HepG2 (cell line): ENCODE data around the gene TAS2R60.

Experiments used
- KAT8 ChIP-seq: IDR thresholded peaks from 2 replicates; pipeline ENCODE4 v1.6.1; 2016; ENCODE audit warnings: missing genetic modification reagents, missing compliant biosample characterization
- RBM39 ChIP-seq: fragments of 200-400 bp; formaldehyde crosslinking; IDR thresholded peaks from one replicate; pipeline ENCODE4 v1.6.1; 2018; ENCODE audit warnings: antibody characterized with exemption, mild to moderate bottlenecking, low read depth, low read length; ENCODE audit not compliant: poor library complexity, severe bottlenecking
- REST ChIP-seq, 2 experiments: IDR thresholded peaks; 2 replicates each; pipeline ENCODE4 v1.6.1; 2011 to 2012; ENCODE audit warnings: low read length in 2 of 2, borderline replicate concordance in 1 of 2, low read depth in 1 of 2, mild to moderate bottlenecking in 1 of 2, moderate library complexity in 1 of 2
- STAT5B ChIP-seq: sonication (generic); formaldehyde crosslinking; IDR thresholded peaks from 2 replicates; pipeline ENCODE4 v1.4.0; 2020; ENCODE audit warnings: missing genetic modification reagents
- ZNF546 ChIP-seq: sonication (generic); formaldehyde crosslinking; conservative IDR thresholded peaks from 2 replicates; pipeline ENCODE4 v1.8.1; 2023; ENCODE audit warnings: mild to moderate bottlenecking, missing genetic modification reagents
- ZNF652 ChIP-seq: IDR thresholded peaks from 2 replicates; pipeline ENCODE4 v1.6.1; 2016; ENCODE audit warnings: low read depth, borderline replicate concordance
- TF ChIP-seq, protein P1 (sequence below): sonication (generic); formaldehyde crosslinking; IDR thresholded peaks from 2 replicates; pipeline ENCODE4 v1.5.1; 2020; ENCODE audit warnings: mild to moderate bottlenecking, missing genetic modification reagents, moderate library complexity
- TF ChIP-seq, protein P2 (sequence below): sonication (generic); formaldehyde crosslinking; IDR thresholded peaks from 2 replicates; pipeline ENCODE4 v1.5.0; 2020; ENCODE audit warnings: mild to moderate bottlenecking, missing genetic modification reagents, moderate library complexity
- TF ChIP-seq, protein P3 (sequence below): sonication (generic); formaldehyde crosslinking; IDR thresholded peaks from 2 replicates; pipeline ENCODE4 v1.5.0; 2020; ENCODE audit warnings: mild to moderate bottlenecking, missing genetic modification reagents

- TF ChIP-seq, protein P1, sequence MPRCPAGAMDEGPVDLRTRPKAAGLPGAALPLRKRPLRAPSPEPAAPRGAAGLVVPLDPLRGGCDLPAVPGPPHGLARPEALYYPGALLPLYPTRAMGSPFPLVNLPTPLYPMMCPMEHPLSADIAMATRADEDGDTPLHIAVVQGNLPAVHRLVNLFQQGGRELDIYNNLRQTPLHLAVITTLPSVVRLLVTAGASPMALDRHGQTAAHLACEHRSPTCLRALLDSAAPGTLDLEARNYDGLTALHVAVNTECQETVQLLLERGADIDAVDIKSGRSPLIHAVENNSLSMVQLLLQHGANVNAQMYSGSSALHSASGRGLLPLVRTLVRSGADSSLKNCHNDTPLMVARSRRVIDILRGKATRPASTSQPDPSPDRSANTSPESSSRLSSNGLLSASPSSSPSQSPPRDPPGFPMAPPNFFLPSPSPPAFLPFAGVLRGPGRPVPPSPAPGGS (CRISPR knock-in tag): no peak
- TF ChIP-seq, protein P2, sequence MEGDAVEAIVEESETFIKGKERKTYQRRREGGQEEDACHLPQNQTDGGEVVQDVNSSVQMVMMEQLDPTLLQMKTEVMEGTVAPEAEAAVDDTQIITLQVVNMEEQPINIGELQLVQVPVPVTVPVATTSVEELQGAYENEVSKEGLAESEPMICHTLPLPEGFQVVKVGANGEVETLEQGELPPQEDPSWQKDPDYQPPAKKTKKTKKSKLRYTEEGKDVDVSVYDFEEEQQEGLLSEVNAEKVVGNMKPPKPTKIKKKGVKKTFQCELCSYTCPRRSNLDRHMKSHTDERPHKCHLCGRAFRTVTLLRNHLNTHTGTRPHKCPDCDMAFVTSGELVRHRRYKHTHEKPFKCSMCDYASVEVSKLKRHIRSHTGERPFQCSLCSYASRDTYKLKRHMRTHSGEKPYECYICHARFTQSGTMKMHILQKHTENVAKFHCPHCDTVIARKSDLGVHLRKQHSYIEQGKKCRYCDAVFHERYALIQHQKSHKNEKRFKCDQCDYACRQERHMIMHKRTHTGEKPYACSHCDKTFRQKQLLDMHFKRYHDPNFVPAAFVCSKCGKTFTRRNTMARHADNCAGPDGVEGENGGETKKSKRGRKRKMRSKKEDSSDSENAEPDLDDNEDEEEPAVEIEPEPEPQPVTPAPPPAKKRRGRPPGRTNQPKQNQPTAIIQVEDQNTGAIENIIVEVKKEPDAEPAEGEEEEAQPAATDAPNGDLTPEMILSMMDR: peak; percentile 67
- no peak for TF ChIP-seq RBM39
- TF ChIP-seq REST (IDR thresholded peaks at IDR 0.05; ENCODE audit: borderline replicate concordance in 1 of 2, low read depth in 1 of 2, low read length in 2 of 2): no peak
- TF ChIP-seq KAT8: no peak
- TF ChIP-seq ZNF652: no peak
- TF ChIP-seq ZNF546 (CRISPR knock-in tag): no peak
- no peak for TF ChIP-seq STAT5B (CRISPR knock-in tag)
- TF ChIP-seq, protein P3, sequence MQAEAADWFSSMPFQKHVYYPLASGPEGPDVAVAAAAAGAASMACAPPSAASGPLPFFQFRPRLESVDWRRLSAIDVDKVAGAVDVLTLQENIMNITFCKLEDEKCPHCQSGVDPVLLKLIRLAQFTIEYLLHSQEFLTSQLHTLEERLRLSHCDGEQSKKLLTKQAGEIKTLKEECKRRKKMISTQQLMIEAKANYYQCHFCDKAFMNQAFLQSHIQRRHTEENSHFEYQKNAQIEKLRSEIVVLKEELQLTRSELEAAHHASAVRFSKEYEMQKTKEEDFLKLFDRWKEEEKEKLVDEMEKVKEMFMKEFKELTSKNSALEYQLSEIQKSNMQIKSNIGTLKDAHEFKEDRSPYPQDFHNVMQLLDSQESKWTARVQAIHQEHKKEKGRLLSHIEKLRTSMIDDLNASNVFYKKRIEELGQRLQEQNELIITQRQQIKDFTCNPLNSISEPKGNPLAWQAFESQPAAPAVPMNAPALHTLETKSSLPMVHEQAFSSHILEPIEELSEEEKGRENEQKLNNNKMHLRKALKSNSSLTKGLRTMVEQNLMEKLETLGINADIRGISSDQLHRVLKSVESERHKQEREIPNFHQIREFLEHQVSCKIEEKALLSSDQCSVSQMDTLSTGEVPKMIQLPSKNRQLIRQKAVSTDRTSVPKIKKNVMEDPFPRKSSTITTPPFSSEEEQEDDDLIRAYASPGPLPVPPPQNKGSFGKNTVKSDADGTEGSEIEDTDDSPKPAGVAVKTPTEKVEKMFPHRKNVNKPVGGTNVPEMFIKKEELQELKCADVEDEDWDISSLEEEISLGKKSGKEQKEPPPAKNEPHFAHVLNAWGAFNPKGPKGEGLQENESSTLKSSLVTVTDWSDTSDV: no peak
Observed at GRCh38 chr7:143490717-143491306, 47.6 kb downstream of the TAS2R60 start.
